GM21367 (cell line): ENCODE data around the gene CATSPERB.
"Not testable (repeated sequence)": the region's sequence is repeated elsewhere in the genome, so short reads cannot be mapped to it uniquely, and the experiment has no call there.

Source experiments
- ATAC-seq: cut with Tn5 transposase; IDR thresholded peaks from one replicate; pipeline ENCODE4 v1.9.1; 2021; ENCODE audit not compliant: unreplicated experiment

CATSPERB gene

DNA sequence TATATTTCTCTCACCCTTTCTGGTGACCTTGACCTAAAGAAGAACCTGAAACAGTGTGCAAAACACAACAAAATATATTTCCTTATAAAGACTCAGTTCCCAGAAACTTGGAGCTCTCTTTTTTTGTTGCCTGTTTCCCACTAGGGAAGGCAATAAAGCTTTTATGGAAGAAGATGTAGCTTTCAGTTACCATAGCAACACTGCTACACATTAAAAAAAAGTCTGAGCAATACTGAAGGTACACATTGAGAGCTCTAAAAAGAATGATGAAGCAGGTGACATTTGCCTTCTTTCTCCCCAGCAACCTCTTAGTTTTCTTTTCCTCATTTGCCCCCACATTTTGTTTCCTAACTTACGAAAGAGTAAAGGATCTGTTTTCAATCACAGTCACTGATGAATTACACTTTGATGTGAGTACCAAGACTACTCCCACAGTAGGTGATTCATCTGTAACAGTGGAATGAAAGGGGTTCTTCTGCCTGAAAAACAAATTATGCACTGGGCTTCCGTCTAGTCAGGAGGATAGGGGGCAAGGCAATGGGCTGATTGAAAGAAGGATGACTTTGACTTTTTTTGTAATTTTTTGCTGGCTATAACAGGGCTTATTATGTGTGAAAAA lies 1.1 kb upstream of the CATSPERB start:
- no peak for ATAC-seq

DNA sequence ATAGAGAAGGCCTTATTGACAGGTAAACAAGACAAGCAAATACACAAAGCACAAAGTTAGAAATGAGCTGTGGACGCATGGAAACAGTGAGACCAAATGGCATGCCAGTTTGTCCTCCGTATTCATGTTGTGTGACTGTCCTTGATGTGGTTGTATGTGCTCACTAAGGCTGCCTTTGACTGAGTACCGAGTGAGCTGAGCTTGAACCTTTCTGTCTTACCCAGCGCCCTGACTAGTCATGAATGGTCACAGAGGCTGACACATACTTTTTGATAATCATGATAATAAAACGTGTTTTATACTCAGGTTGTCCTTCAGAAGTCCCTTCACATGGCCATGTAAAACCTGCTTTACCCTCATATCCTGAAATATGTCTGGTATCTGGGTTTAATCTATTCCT lies 553 bp upstream of the CATSPERB start:
- no peak for ATAC-seq

DNA sequence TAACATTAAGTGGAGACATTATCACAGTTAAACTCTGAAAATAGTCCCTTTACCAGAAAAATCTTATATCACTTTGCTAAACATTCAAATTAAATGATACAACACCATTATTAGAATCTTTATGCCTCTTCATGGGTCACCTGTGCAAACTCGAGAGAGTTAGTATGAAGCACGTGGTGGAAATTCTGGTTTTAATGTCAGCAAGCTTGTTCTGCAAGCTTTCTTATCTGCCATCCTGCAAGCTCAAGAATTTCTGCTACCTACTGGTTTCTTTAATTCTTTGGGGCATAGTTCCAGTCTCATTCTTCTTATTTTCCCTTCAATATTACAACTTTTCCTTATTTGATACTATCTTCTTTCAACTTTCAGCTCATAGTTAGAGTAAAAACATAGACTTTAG lies 868 bp downstream of the CATSPERB start:
- ATAC-seq: no peak

DNA sequence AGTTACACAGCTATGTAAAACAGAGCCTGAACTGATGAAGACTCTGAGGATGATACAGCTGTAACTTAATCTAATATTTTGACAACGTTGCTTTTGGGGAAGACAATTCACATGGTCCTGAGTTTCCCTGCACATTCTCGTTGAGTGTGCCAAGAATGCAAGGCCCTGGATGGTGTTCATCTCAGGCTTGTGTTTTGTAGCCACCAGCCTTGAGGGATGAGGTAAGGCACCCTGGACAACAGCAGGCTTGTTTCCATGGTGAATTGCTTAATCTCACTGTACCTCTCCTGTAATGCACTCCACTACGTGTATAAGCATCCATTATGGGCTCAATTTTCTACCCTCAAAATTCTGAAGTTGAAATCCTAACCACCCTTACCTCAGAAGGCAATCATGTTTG lies 2.1 kb downstream of the CATSPERB start:
- no peak for ATAC-seq

DNA sequence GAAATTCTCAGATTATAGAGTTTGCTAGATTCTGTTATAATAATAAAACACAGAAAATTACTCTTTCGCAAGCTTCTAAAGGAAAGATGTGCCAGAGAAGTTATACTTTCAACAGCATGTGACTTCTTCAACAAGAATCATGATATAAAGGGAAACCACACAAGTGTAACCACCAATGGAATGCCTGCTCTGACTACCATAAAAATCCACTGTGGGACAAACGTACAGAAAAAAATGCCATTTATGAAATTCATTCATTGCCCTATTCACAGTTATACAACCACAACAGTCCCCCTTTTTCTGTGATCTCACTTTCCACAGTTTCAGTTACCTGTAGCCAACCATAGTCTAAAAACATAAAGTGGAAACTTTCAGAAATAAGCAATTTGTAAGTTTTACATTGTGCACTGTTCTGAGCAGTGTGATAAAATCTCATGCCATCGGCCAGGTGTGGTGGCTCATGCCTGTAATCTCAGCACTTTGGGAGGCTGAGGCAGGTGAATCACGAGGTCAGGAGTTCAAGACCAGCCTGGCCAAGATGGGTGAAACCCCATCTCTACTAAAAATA lies 3.2 kb downstream of the CATSPERB start:
- no peak for ATAC-seq

DNA sequence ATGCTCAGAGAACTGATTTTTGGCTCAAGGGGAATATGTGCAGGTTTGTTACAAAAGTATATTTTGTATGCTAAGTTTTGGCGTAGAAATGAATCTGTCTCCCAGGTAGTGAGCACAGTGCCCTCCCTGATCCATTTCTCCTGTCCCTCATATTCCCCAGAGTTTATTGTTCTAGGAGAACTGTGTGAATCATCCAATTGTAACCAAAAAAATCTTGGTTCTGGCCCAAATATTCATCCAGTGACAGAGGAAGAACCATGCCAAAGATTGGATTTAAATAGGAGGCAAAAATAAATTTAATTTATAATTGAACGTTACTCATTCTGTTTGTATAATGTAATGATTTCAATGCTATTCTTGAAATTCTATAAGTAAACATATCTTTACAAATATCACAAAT lies 4.8 kb downstream of the CATSPERB start:
- ATAC-seq: no peak

DNA sequence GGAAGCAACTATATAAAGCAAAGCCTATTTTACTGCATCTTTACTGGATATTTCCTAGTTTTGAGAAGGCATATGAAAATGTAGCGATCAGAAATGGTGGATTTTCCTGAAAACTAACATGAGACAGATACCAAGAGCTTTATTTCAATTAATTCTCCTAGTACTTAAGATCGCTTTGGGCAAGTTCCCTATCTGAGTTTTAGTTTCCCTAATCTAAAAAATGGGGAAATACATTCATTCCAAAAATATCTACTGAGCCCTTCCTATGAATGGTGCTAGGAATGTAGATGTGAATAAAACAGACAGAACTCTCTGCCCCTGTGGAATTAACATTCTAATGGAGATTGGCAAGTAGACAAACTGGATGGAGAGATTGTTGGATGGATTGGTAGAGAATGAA lies 8.4 kb downstream of the CATSPERB start:
- no peak for ATAC-seq

DNA sequence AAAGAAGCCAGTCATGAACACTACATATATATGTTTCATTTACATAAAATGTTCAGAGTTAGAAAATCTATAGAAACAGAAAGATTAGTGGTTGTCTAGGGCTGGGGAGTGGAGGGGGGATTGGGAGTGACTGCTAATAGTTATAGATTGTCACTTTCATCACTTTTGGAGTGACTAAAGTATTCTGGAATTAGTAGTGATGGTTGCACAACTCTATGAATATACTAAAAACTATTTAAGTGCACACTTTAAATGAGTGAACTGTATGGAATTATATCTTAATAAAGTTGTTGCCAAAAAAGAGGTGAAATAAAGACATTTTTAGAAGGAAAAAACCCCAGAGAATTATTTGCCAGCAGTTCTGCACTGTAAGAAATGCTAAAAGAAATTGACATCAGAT lies 9.5 kb downstream of the CATSPERB start:
- ATAC-seq: no peak

DNA sequence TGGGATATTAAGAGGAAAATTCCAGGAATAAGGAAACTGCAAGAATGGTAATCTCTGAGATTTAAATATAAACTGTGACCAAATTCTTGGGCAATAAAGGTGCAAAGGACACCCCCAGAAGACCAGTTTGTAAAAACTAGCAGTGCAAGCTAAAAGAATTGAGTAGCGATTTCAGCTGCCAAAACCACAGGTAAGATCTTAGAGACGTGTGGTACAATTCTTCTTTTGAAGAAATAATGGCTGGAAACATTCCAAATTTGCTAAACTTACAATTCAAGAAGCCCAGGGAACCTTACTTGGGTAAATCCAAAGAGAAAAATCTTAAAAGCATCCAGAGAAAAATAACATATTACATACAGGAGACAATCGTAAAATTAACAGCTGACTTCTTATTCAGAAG lies 12.0 kb downstream of the CATSPERB start:
- ATAC-seq: no peak

DNA sequence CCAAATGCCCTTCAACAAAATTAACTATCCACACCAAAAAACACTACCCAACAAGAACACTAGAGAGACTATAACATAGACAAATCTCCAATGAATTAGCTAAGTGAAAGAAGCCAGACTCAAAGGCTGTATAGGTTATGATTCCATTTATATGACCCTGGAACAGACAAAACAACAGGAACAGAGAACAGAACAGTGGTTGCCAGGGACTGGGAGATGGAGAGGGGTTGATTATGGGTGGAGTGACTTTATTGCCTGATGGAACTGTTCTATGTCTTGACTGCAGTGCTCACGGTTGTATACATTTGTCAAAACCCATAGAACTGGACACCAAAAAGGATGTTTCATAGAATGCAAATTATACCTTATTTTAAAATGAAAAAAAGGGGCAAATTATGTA lies 14.9 kb downstream of the CATSPERB start:
- ATAC-seq: no peak

DNA sequence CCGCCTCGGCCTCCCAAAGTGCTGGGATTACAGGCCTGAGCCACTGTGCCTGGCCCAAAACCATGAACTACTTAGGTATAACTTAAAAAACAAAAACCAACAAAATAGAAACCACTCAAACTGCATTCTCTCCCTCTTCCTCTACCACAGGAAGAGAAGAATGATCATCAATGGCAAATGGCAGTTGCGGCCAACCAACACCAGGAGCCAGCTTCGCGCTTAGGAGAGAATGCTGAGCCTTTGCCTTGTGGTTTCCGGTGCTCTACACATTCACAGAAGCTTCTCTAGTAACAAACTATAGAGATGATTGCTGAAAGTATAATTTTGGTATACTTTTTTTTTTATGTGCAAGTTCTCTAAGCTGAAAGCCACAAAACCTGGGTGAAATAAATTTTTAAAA lies 17.1 kb downstream of the CATSPERB start:
- no peak for ATAC-seq

DNA sequence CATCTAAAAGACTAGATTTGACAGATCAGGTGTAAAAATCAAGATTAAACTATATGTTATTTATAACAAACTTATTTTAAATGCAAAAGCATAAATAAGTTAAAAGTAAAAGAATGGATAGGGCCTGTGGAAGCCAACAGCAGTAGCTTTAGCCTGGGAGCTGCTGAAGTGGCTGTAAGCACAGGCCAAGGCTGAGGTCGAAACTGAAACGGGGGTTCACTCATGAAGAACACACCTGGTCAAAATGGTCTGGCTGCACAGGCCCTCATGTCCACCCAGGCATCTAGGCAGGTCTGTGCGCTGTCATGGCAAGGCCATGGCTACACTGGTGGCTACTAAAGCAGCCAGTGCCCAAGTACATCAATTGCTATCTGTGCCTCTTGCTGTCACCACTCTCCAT lies 23.1 kb downstream of the CATSPERB start:
- no peak for ATAC-seq

DNA sequence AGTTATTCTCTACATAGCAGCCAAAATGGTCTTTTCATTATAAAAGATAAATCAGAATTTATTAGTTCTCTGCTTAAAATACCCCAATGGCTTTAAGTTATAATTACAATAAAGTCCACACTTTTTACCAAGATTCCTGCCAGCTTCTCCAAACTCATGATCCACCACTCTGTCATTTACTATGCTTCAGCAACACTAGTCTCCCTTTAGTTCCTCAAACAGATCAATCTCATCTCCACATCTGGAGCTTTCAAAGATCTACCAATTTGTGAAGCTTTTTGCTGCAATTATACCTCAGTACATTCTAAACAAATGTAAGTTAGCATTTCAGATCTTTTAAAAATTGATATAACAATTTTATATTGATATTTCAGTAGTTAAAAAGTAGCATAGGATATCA lies 24.9 kb downstream of the CATSPERB start:
- ATAC-seq: no peak

DNA sequence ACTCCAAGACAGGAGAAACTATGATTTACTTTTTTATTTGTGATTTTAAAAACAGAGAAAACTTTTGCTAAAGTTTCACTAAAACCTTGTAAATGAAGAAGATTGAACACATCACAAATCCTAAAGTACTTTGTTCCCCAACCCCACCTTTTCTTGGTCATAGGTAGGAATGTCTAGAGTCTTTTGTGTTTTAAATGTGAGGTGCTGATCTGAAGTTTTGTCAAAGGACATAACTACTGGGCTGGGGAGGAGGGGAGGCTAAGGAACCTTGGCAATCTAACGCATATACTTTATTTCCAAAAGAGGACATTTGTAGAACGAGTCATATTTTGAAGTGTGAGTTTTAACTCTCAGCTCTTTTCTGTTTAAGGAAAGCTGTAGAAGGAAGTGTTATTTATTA lies 37.2 kb downstream of the CATSPERB start:
- ATAC-seq: no peak

DNA sequence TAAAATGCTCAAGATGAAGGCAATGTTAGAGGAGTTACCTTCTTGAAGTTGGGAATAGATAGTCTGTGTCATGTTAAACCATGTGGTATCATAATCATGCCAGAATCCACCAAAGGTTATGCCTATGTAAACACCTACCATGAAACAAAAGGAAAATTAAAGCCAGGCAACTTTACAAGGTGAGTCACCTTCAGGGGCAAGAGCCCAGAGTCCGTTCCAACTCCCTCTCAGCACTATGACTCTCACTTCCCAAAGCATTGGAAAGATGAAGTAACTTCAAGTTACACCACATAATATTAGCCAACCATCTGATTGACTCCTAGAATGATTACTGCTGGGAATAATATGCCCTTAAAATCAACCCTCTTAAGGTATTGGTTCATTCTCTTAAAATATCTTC lies 38.5 kb downstream of the CATSPERB start:
- no peak for ATAC-seq

DNA sequence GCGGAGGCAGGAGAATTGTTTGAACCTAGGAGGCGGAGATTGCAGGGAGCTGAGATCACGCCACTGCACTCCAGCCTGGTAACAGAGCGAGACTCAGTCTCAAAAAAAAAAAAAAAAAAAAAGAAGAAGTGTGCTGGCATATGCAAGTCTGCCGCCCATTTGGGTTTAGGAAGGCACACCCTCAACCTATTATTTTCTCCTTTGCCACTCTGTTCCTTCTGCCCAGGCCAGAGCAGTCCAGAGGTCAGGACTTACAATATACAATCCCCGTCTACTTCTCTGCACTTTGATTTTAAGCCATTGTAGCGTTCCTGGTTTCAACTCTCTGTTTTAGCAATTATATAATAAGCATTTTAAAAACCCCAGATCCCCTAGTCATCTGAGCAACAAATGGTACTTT lies 39.8 kb downstream of the CATSPERB start:
- ATAC-seq: no peak

DNA sequence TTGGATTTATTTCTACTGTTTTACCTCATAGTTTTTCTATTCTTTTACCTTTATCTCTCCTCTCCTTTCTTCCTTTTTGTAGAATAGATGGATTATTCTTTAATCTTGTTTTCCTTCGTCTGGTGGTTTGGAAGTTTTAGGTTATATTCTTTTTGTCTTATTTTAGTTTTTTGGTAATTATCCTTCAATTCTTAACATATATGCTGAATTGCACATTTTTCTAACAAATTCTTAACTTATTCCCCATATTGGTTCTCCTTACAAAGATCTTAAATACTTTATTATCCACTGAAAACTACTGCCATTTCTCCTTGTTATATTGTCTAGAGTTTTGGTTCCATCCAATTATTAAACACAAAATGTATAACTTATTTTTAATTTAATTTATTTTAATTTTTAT lies 42.3 kb downstream of the CATSPERB start:
- ATAC-seq: no peak

DNA sequence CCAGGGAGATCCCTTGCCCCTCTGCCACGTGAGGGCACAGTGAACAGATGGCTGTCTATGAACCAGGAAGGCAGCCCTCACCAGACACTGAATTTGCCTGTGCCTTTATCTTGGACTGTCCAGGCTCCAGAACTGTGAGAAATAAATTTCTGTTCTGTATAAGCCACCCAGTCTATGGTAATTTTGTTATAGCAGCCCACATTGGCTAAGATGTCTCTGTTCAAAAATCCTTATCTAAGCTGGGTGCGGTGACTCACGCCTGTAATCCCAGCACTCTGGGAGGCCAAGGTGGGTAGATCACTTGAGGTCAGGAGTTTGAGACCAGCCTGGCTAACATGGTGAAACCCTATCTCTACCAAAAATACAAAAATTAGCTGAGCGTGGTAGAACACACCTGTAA lies 44.5 kb downstream of the CATSPERB start:
- not testable (repeated sequence) for ATAC-seq

DNA sequence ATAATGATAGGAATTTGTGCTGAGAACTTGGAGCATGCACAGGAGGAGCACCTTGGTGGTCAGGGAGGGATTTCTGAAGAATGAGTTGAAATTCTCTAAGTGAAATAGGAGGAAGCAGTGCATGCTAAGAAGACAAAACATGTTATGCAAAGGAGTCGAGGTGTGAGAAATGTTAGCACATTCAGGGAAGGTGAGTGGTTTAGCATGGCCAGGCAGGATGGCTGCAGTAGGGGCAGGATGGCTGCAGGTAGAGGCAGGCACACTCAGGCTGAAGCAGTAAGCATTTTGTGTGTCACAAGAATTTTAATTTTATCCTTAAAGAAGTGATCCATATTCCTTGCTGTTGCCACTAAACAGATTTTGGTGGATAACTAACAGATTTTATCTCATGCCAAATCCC lies 46.3 kb downstream of the CATSPERB start:
- ATAC-seq: no peak

DNA sequence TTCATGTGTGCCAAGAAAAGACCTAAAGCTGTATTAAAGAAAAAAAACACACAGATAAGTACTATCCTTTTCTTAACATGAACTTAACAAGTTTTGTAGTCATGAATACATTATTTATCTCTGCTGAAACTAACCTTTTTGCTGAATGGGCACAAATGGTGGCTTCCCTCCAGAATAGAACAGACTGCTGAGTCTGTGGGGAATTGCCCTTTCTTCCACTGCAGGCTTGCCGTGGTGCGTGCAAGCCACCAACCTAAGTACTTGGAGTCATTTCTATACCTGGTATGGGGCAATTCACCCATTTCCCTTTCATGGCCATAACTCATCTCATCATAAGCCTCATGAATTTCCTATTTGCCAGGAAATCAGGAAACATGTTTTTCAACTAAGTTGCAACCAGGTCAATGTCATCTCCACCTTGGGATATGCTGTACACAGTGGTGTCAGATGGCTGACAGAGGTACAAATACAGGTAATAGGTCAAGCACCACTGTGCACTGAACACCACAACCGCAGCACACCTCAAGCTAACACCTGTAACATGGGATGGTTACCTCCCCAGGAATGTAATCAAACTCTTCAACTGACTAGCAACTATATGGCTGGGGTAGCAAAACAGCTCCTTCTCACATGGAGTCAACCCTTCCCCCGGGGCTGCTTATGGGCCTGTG lies 49.9 kb downstream of the CATSPERB start:
- ATAC-seq: no peak

DNA sequence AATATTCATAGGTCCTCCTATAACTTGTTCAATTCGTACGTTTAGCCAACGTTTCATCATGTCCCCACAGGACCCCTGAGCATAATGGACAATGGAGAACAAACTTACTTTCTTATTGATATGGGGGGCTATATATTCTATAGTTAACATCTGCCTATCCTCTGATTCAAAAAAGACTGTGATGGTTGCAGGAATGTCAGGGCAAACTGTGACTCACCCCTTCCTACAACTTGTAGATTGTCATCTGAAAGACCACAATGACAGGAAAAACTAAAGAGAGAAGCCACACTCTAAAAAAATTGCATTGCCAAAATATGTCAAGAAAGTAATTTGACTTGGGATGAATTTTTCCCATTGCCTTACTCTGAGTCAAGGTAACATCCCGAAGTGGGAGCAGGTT lies 50.8 kb downstream of the CATSPERB start:
- ATAC-seq: no peak

DNA sequence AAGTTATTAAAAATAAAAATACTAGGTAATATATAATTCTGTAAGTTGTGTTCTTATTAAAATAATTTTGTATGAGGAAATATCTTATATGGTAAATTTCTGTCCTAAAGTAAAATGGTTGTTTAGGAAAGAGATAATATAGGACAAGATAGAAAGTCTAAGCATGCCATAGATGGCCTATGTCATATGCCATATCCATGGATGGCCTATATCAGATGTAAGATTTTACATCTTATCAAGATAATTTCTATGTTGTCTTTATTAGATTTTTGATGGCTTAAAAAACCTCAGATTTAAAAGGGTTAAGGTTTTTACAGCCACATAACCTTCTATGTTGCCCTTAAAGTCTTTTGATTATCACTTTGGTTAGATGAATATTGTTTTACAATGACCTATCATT lies 52.6 kb downstream of the CATSPERB start:
- no peak for ATAC-seq

DNA sequence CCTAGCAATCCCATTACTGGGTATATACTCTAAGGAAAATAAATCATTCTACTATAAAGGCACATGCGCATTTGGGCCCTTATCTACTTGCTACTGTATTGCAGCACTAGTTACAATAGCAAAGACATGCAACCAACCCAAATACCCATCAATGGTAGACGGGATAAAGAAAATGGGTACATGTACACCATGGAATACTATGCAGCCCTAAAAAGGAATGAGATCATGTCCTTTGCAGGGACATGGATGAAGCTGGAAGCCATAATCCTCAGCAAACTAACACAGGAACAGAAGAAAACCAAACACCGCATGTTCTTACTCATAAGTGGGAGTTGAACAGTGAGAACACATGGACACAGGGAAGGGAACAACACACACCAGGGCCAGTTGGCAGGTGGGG lies 54.2 kb downstream of the CATSPERB start:
- ATAC-seq: not testable (repeated sequence)
